Stimulated activated CD4-positive, alpha-beta T cell treated with anti-CD3 and anti-CD28 coated beads, Interleukin-4, amount 100 ng/mL, for 1 hour (primary cell): ENCODE results near the gene ARFGAP3.
"Not testable (repeated sequence)": the region's sequence is repeated elsewhere in the genome, so short reads cannot be mapped to it uniquely, and the experiment has no call there.

Experiments
- DNase-seq: peaks from one replicate; pipeline ENCODE4 v3.0.0-alpha.2; 2020

Gene ARFGAP3

DNA sequence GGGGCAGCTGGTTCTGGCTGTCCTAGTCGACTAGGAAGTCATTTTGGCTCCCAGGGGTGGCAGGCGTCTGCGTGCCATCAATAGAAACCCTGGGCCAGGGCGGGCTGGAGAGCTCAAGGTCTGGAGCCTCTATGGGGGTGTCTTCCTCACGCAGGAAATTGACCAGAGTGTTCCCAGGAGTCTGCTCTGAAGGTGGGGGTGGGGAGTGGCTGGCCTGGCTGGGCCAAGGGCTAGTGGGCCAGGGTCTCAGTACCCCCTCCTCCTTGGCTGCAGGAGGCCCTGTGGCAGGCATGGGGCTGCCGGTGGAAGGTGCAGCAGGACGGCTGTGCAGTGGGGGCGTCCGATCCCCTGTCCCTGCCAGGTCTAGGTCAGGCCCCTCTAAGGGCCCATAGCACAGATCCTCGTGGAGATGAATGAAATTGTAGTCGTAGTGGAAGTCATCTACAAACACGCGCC is 64.6 kb downstream of the ARFGAP3 start:
- no peak for DNase-seq

DNA sequence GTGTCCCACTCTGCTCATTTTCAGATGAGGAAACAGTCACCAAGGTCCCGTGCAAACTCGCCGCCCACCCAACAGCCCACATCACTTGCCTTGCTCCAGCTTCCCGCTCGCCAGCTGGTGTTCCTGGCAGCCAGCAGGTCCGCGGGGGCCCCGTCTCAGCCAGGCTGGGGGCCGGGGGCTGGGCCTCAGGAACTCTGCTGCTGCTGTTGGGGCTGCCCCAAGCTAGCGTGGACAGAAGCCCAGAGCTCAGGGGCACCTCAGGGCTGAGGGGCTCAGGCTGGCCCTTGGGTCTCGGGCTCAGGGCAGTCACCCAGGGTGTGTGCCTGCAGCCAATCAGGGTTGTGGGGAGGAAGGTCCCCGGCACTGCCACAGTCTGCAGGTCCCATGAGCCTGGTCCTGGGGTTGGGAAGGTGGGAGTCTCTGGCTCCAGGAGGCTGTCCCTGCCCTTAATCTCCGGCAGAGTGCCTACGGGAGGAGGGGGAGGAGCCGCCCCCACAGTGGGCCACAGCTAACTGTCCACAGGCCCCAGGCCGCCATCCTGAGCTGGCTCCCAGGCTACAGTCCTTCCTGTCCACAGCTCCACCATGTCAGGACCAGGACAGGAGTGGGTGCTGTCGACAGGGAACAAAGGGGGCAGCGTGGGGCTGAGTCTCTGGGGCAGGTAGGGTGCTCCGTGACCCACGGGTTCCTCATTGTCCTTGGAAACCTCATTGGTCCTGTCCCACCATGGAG is 65.2 kb downstream of the ARFGAP3 start:
- no peak for DNase-seq

DNA sequence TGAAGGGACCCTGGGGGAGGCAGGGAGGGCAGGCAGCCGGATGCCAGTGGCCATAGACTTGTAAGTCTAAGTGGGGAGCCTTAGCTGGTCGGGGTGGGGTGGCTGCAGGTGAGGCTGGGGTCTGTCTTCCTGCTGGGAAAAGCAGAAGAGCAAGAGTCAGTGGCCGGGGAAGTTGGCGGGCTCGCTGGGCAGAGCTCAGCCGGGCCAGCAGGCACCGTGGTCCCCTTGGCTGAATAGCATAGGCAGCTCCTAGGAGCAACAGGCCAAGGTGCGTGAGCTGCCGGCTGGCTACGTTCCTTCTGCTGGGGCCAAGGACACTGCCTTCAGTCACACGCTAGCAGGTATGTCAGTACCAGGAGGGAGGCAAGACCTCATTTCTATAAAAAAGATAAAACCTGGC is 68.6 kb downstream of the ARFGAP3 start:
- no peak for DNase-seq

DNA sequence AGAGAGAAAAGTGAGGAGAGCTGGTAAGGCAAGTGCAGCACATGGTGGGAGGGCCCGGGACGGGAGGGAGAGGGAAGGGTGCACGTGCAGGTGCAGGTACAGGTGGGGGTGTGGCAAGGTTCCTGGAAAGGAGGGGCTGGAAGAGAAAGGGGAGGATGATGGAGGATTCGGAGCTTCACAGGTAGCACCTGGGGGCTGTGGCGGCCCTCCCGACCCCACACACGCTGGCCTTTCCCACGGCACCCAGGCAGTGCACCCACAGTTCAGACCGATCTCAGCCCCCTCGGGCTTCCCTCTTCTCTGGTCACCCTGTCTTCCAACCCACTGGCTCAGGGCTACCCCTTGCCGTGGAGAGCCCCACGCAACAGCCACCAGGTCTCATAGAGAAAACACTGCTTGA is 69.1 kb downstream of the ARFGAP3 start:
- no peak for DNase-seq

DNA sequence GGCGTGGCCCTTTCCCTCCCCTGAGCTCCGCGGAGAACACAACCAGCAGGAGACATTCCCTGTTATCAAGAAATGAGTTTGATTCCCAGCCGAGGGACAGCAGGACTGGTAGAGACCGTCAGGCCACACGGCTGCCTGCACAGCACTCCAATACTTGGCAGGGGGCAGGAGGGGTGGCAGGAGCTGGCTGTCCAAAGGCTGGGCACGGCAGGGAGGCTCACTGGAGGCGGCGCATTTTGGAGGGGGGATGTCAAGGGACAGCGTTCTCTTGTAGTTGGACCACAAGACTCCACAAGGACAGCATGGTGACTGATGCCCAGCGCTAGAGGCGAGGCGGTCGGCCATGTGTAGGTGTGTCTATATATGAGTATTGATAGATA is 69.7 kb downstream of the ARFGAP3 start:
- DNase-seq, result no peak

DNA sequence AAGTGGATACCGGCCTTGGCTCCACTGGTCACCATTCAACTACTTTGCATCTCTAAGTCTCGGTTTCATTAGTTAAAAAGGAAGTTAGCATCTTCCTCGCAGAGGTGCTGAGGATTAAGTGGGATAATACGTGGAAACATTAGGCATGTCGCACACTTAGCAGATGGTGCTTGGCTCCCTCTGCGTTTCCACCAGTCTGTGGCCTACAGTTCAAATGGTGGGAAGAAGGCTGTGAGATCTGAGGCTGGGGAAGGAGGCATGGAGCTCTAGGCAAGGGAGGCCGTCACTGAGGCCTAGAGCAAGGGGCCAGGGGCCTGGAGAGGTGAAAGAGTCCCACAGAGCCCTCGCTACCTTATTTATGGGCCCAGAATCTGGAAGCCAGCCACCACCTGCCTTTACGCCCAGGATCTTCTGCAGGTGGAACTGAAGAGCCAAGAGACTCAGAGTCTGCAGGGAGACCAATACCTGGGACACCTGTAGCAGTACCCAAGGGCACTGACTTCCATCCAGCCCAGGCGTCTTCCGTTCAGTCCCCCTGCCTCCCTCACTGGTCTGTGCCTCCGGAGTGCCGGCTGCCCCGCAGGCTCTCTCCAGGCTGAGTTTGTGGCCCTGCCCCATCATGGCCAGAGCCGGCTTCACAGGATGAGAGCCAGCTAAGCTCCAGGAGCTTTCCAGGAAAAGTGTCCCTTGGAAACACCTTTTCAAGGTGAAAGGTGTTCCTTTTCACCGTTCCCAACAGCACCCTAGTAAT is 70.3 kb downstream of the ARFGAP3 start:
- no peak for DNase-seq

DNA sequence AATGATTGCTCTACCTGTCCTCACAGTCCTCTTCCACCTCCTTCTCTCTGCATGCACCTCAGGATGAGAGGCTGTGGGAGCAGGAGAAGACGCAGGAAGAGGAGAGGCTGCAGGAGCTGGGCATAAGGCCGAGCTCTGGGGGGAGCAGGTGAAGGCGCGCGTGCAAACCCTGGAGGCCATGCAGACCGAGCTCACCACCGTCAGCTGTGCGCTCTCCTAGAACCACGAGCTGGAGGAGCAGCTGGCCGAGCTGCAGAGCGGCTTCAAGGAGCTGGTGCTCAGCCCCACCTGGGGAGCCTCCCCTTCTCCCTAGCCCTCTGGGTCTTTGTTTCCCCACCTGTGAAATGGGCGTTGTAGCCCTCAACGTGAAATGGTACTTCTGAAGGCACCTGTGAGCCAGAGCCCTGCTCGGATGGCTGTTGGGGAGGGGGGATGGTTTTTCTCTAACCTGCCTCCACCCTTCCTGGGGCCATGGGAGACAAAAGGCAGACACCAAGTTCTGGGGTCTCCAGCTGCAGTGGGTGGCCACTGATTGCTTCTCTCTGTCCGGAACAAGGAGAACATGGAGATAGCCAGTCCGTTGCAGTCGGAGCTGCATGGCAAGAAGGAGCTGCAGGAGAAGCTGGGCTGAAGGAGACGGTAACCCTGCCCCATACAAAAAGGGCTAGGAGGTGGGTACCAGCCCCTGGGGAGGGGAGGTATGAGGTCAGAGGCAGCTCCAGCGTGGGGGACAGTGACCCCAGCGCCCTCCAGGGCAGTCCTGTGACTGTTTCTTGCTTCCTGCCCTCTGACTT is 71.2 kb downstream of the ARFGAP3 start:
- no peak for DNase-seq

DNA sequence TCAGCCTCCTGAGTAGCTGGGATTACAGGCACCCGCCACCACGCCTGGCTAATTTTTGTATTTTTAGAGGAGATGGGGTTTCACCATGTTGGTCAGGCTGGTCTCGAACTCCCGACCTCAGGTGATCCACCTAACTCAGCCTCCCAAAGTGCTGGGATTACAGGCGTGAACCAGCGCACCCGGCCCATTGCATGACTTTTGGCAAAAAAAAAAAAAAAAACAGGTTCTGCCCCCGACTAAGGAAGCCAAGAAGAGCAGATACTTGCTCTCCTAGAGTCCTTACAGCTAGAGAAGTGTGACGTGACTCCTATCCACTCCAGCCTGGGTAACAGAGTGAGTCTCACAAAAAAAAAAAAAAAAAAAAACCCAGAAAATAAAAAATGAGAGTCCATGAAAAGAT is 74.8 kb downstream of the ARFGAP3 start:
- DNase-seq, result not testable (repeated sequence)

DNA sequence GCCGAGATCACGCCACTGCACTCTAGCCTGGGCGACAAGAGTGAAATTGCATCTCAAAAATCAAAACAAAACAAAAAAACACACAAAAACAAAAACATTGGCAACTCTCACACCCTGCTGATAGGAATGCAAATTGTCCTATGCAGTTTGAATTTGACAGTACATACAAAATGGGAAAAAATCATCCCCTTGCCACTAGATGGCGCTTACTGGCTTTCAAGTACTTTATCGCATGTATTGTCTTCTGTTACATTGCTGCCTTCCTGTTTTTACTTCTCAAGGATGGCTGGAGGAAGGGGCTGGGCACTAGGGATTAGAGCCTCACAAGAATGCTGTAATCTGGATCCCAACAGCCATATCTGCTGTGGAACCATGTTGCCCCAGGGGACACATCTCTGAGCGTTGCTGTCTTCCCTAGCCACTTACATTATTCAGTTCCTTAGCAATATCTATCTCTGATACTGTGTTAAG is 77.0 kb downstream of the ARFGAP3 start:
- no peak for DNase-seq

DNA sequence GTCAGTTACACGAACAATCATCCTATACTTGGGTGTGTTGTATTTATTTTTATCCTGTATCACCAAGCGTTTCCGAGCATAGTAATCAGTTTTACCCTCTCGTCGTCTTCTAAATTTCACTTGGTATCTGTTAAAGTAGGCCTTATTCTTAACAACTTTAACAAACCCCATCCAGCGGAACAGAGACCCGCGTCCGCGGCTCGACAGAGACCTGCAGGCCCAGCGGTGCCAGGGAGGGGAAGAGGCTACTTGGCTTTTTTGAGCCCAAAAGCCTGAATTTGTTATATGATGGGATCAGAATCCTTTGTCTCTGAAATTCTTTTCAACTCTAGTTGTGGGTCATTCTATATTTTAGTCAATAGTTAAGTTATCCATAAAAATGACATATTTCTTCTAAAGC is 79.9 kb downstream of the ARFGAP3 start:
- no peak for DNase-seq

DNA sequence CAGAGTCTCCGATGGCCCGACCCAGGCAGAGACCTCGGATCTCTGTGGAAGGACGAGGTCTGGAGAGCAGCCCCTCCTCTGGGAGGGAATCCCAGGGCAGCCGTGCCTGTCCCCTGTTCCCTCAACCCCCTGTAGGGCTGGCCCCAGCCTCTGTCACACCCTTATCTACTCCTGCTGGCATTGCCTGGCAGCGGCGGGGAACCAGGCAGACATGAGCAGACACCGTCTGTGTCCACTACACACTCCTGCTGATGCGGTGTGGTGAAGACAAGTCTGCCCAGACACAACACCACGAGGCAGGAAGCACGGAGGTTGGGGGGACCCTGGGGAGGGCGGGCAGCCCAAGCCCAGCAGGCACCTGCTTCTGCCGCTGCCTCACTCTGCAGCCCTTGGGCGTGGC is 83.9 kb downstream of the ARFGAP3 start:
- no peak for DNase-seq

DNA sequence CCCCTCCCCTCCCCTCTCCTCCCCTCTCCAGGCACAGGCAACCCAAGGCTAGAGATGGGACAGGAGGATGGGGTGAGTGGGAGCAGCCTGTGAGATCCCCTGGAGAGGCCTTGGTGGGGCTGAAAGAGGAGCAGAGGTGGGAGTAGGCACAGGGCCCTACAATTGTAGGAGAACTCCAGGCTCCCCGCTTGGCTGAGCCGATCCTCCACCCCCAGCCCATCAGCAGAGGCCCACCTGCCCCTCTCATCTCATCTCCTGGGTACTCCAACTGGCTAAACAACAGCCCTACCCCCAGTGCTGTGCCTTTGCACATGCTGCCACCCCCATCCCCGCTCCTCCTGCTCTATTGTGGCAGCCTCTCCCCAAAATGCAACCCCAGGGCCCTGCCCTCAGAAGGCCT is 84.4 kb downstream of the ARFGAP3 start:
- DNase-seq, result no peak

DNA sequence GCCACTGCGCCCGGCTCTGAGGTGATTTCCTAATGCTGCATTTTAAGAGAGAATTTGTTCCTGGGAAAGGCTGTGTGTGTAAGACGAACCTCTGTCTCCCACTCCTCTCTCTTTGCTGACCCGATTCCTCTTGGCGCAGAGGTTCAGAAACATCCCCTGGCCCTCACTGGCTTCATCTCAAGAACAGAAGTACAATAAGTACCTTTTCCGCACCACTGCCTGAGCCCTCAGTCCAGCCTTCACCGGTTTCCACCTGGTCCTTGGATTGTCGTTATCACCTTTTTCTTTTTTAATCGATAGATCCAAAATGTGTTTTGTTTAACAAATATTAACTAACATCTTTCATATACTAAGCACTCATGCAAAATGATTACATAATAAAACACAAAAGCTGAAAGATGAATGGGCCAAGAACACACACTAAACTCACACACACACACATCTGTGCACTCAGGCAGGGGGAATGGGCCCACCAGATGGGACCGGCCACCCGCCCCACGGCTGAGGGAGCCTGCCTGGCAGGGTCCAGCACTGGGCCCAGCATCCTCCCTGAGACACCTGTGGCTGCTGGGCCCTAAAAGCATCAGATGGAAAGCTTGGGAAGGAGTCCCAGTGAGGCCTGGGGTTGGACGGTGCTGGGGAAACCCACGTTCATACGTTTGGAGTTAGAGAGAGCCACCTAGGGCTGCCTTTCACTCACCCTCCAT is 86.0 kb downstream of the ARFGAP3 start:
- no peak for DNase-seq

DNA sequence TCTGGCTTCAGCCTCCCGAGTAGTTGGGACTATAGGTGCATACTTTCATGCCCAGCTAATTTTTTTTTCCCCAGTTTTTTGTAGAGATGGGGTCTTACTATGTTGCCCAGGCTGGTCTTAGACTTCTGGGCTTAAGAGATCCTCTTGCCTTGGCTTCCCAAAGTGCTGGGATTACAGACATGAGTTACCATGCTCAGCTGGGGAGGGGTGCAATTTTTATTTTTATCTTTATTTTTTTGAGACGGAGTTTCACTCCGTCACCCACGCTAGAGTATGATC is 86.7 kb downstream of the ARFGAP3 start:
- DNase-seq, result no peak

DNA sequence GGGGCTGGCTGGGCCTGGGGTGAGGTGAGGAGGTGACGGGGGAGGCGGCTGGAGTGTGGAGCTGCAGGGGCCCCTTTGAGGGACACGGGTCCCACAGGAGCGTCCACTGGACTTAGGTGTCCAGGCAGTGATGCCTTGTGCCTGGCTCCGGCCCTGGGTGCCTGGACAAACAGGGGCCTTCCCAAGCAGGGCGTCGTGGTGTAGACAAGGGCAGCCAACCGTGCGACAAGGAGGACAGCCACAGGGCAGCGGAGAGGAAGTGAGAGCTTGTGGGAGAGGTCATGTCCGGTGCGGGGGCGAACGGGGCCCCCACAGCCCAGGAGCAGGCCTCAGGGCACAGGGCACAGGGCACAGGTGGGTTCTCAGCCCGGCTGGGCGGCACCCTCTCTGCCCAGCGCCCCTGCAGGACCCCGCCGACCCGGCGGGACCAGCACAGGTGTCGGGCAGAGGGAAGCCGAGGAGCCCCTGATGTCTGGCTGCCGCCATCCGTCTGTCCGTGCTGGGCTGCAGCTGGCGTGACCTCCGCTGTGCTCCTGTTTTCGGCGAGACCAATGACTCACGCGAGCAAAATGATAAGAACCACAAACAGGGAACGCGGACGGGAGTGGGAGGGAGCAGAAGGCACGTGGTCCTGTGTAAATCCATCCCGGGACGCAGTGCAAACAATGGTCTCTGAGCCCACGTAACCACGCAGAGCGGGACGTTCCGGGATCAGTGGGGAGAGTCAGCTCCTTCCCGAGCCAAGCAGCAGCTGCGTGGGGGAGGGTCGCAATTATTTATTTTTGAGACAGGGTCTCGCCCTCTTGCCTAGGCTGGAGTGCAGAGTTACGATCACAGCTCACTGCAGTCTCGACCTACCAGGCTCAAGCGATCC is 87.3 kb downstream of the ARFGAP3 start:
- DNase-seq, result no peak

DNA sequence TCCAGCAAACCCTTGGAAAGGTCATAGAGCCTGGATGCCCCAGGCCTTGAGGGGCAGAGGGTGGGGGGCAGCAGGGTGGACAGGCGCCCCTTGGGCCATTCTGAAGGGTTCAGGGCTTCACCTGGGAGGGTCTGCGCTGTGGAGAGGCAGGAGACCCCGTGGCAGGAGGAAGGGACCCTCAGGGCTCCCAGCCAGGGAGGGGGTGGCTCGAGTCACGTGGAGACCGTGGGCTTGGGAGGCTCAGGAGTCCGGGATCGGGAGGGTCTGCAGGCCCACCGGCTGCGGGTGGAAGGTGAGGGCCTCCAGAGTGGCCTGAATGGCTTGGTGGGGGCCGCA is 87.9 kb downstream of the ARFGAP3 start:
- DNase-seq, result no peak

DNA sequence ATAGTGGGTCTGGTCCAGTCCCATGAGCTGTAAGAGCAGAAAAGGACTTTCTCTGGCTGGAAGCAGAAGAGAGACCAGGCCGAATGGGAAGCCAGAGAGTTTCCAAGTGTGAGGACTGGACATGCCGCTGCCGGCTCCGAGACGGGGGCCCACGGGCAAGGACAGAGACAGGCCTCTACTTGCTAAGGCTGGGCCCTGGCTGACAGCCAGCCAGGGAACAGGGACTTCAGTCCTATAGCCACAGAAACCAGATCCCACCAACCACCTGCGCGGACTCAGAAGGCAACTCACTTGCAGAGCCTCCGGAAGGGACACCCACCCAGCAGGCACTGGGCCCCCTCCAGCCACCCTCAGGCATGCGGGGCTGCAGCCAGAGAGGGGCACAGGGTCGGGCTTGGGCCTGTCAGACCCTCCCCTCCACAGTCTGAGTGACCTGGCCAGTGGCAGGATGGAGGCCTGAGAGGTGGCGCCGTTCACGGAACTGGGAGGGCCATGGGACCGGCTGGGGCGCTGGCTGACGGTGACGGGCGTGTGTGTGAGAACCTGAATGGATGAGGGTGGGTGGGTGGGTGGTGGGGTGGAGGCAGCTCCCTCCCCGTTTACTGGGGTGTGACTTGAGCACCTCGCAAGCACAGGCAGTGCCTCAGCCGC is 88.6 kb downstream of the ARFGAP3 start:
- DNase-seq, result no peak

DNA sequence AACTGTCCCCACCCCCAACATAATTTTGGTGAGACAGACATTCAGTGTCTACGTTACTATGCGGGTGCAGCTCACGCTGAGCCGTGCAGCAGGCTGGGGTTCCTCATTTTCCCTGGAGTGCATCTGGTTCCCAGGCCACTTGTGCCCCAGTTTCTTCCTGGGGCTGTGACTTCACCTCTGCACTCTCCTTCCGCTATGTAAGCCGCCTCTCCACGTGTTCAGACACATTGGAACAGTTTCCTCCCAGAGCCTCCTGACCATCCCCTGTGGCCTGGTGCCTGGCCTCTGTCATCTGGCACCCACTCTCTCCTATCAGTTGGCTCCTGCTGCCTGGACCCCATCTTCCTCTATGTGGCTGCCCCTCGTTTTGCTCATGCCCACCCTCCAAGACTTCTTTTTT is 90.2 kb downstream of the ARFGAP3 start:
- DNase-seq, result no peak

DNA sequence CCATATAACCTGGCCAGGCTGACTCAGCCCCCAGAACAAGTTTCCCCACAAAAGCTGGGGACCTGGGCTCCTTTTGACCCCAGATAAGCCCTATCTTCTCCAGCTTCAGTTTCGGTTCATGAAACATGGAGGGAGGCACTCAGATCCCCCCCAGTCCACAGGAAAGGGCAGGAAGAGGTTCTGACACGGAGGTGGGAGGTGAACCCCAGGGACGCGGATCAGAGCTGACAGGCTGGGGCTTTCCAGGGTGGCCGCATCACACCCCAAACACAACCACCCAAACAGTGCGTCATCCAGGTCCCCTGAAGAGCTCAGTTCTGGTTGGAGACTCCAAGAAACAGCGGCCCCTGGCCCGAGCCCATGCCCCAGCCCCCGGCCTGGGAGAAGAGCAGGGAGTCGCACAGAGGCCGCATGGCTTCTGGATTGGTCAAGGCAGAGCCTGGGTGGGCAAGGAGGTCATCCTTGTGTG is 92.1 kb downstream of the ARFGAP3 start:
- no peak for DNase-seq

DNA sequence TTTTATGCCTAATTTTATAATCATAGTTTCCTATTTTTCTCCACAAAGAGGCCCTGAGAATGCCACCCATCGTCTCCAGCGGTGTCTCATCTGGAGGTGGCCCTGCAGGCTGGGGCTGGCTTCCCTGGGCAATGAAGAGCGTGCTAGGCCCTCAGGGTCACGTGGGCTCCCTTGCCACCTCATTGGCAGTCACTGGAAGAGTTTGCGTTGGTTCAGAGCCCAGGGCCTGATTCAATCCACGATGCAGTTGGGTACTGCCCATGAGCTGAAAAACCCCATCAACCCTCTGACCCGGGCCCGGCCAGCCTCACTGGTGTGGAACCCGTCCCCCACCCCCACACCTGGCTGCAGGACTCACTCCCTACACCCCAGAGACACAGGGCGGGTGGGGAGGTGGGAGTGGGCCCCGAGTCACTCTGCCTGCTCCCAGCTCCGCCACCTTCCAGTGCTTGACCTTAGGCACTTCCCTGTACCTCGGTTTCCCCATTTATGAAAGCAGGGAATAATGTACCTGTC is 93.0 kb downstream of the ARFGAP3 start:
- no peak for DNase-seq

DNA sequence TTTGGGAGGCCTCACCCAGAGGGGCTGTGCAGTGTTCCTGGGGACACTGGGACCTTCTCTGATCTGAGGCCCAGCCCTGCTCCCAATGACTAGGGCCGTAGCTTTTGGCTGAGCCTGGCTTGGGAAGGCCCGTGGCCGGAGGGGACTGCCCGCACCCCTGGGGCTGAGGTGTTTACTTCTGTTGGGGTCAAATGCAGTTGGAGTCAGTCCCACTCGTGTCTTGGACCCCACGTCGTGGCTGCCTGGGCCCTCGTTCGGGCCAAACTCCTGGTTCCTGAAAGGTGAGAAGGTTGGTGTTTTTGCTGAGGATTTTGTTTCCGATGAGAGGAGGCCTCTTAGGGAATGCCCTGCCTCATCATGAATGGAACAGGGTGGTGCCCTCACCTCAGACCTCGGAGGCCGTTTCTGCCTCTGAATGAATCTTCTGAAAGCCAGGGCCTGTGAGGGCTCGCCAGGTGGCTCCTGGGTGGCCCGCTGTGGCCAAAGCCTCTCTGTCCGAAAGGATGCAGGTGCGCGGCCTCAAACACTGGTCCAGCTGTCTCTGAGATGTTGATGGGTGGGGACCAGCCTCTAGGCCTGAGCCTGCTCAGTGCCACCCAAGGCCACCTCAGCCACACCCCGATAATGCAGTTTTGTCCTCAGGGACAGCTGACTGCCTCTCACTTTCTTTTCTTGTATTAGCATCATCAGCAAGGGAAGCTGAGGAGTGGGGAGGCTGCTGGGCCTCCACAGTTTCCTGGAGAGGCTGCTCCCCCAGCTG is 96.1 kb downstream of the ARFGAP3 start:
- DNase-seq, result no peak
